DND-41 (cell line): Measurements from ENCODE around the gene CTSE.

Experiments
- ATAC-seq: fragments of 200-7000 bp; cut with Tn5 transposase; 3 replicates; pipeline ENCODE4 v1.9.1; 2021; ENCODE audit warnings: low read depth; ENCODE audit not compliant: insufficient read depth
- DNase-seq: peaks from one replicate; pipeline ENCODE4 v3.0.0-alpha.2; 2020
- H2AFZ ChIP-seq: 2 replicates; pipeline ENCODE4 v1.6.0; 2012; ENCODE audit warnings: low read depth, low read length
- H3K27ac ChIP-seq: 2 replicates; pipeline ENCODE4 v1.5.1; 2012; ENCODE audit warnings: low read length, inconsistent platforms
- H3K27me3 ChIP-seq: fragments of 200-600 bp; sonication (generic); 2 replicates; pipeline ENCODE4 v1.6.0; 2012; ENCODE audit warnings: low read length, mild to moderate bottlenecking, inconsistent platforms; ENCODE audit not compliant: insufficient read depth, poor library complexity
- H3K36me3 ChIP-seq: 2 replicates; pipeline ENCODE4 v1.5.1; 2012; ENCODE audit warnings: low read length, inconsistent platforms; ENCODE audit not compliant: insufficient read depth
- H3K4me1 ChIP-seq: 2 replicates; pipeline ENCODE4 v1.5.1; 2012; ENCODE audit warnings: mild to moderate bottlenecking, low read length; ENCODE audit not compliant: insufficient read depth
- H3K4me2 ChIP-seq: 2 replicates; pipeline ENCODE4 v1.6.0; 2012; ENCODE audit warnings: mild to moderate bottlenecking, moderate library complexity, low read length, inconsistent platforms; ENCODE audit not compliant: insufficient read depth
- H3K4me3 ChIP-seq, 2 experiments: fragments of 200-600 bp in 1 of 2; shearing (Covaris generic) in 1 of 2; 2 replicates each; pipeline ENCODE4 v1.5.1; 2012 to 2016; ENCODE audit warnings: inconsistent platforms in 2 of 2, low read length in 2 of 2, mild to moderate bottlenecking in 2 of 2, low read depth in 1 of 2, moderate library complexity in 1 of 2
- H3K79me2 ChIP-seq: 2 replicates; pipeline ENCODE4 v1.6.0; 2012; ENCODE audit warnings: low read length, inconsistent platforms; ENCODE audit not compliant: insufficient read depth
- H3K9ac ChIP-seq: 2 replicates; pipeline ENCODE4 v1.6.0; 2012; ENCODE audit warnings: low read depth, mild to moderate bottlenecking, inconsistent platforms, low read length, moderate library complexity
- H3K9me3 ChIP-seq: 2 replicates; pipeline ENCODE4 v1.5.1; 2012; ENCODE audit warnings: low read length, moderate library complexity, mild to moderate bottlenecking, inconsistent platforms; ENCODE audit not compliant: insufficient read depth, severe bottlenecking
- H4K20me1 ChIP-seq: 2 replicates; pipeline ENCODE4 v1.6.0; 2012; ENCODE audit warnings: low read length; ENCODE audit not compliant: insufficient read depth
- CTCF ChIP-seq: IDR thresholded peaks from 2 replicates; pipeline ENCODE4 v1.5.1; 2012; ENCODE audit warnings: borderline replicate concordance, low read length, moderate library complexity, mild to moderate bottlenecking; ENCODE audit not compliant: poor library complexity, severe bottlenecking; ENCODE audit errors: extremely low read depth
- EZH2 ChIP-seq: IDR thresholded peaks from 3 replicates; pipeline ENCODE4 v1.6.1; 2012; ENCODE audit warnings: borderline replicate concordance, low read depth, mild to moderate bottlenecking, moderate library complexity, low read length, inconsistent platforms; ENCODE audit not compliant: severe bottlenecking

Gene CTSE

GRCh38 chr1:205994346-205994745 lies 29.3 kb downstream of the CTSE start:
- ATAC-seq (no peak), DNase-seq (no peak)
- no peak overlapping the region for H3K9ac ChIP-seq
- no peaks in the 10 kb centered on the region for H3K9me3 ChIP-seq
- H3K36me3 ChIP-seq: no peaks in the 10 kb centered on the region
- H3K79me2 ChIP-seq: no peaks in the 10 kb centered on the region
- TF ChIP-seq EZH2 (no peak), CTCF (no peak)
- H4K20me1 ChIP-seq: no peaks in the 10 kb centered on the region
- H3K4me2 ChIP-seq: no peak overlapping the region
- peaks cover 9% of the 10 kb centered on the region for H3K27me3 ChIP-seq
- H2AFZ ChIP-seq: no peak overlapping the region
- H3K27ac ChIP-seq: no peak overlapping the region
- H3K4me1 ChIP-seq: no peaks in the 10 kb centered on the region
- no peak overlapping the region for H3K4me3 ChIP-seq

- H3K27me3 ChIP-seq: peaks cover 7% of the 10 kb centered on the region
- H4K20me1 ChIP-seq: no peaks in the 10 kb centered on the region
- H3K4me3 ChIP-seq: no peak overlapping the region
- no peak overlapping the region for H3K9ac ChIP-seq
- no peaks in the 10 kb centered on the region for H3K36me3 ChIP-seq
- no peak overlapping the region for H2AFZ ChIP-seq
- no peaks in the 10 kb centered on the region for H3K79me2 ChIP-seq
- no peak overlapping the region for H3K4me2 ChIP-seq
- no peak for TF ChIP-seq CTCF
- TF ChIP-seq EZH2: no peak
- ATAC-seq (no peak), DNase-seq (no peak)
- no peak overlapping the region for H3K27ac ChIP-seq
- no peaks in the 10 kb centered on the region for H3K4me1 ChIP-seq
- no peaks in the 10 kb centered on the region for H3K9me3 ChIP-seq
These were observed 30.6 kb downstream of the CTSE start for GRCh38 chr1:205993068-205993467.

- Histone ChIP-seq H3K4me2 (no peak overlapping the region), H3K27ac (no peak overlapping the region), H4K20me1 (no peaks in the 10 kb centered on the region), H2AFZ (no peak overlapping the region), H3K27me3 (peaks cover 7% of the 10 kb centered on the region), H3K4me3 (no peak overlapping the region), H3K9ac (no peak overlapping the region), H3K36me3 (no peaks in the 10 kb centered on the region), H3K9me3 (no peaks in the 10 kb centered on the region), H3K4me1 (no peaks in the 10 kb centered on the region), H3K79me2 (no peaks in the 10 kb centered on the region)
- no peak for DNase-seq
- no peak for ATAC-seq
- TF ChIP-seq CTCF: no peak
- TF ChIP-seq EZH2: no peak
These were observed 31.3 kb downstream of the CTSE start for GRCh38 chr1:205992218-205992882.

GRCh38 chr1:205991237-205991636 lies 32.5 kb downstream of the CTSE start:
- Histone ChIP-seq H3K36me3 (no peaks in the 10 kb centered on the region), H2AFZ (no peak overlapping the region), H3K4me1 (no peaks in the 10 kb centered on the region), H3K27me3 (peaks cover 2% of the 10 kb centered on the region), H3K4me3 (no peak overlapping the region), H3K79me2 (no peaks in the 10 kb centered on the region), H3K9me3 (no peaks in the 10 kb centered on the region), H3K27ac (no peak overlapping the region), H3K9ac (no peak overlapping the region), H3K4me2 (no peak overlapping the region), H4K20me1 (no peaks in the 10 kb centered on the region)
- TF ChIP-seq CTCF: no peak
- TF ChIP-seq EZH2: no peak
- DNase-seq (no peak), ATAC-seq (no peak)
